PFSK-1 (cell line): ENCODE results near the gene ANKRD12.

ENCODE experiments used
- FOXP2 ChIP-seq: optimal IDR thresholded peaks from 2 replicates; pipeline ENCODE3; 2011; ENCODE audit warnings: borderline replicate concordance, control low read depth, inconsistent platforms; ENCODE audit not compliant: insufficient read depth; ENCODE audit errors: extremely low read length, extremely low read depth
- POLR2AphosphoS5 ChIP-seq: IDR thresholded peaks from 2 replicates; pipeline ENCODE4 v1.6.1; 2012; ENCODE audit warnings: low read depth, mild to moderate bottlenecking, control low read depth, low read length, moderate library complexity
- SIN3A ChIP-seq: IDR thresholded peaks from 2 replicates; pipeline ENCODE4 v1.6.1; 2012; ENCODE audit warnings: mild to moderate bottlenecking, low read length, moderate library complexity, borderline replicate concordance; ENCODE audit not compliant: insufficient read depth
- TAF1 ChIP-seq: IDR thresholded peaks from 2 replicates; pipeline ENCODE4 v1.6.1; 2012; ENCODE audit warnings: low read length, control low read depth, borderline replicate concordance; ENCODE audit not compliant: insufficient read depth
- TF ChIP-seq, protein P1 (sequence below), 2 experiments: IDR thresholded peaks; 2 replicates each; pipeline versions ENCODE4 v1.6.1 to v1.8.0; 2011 to 2012; ENCODE audit warnings: low read depth in 2 of 2, low read length in 2 of 2, control low read depth in 1 of 2, inconsistent platforms in 1 of 2, mild to moderate bottlenecking in 1 of 2, moderate library complexity in 1 of 2; ENCODE audit not compliant: insufficient read depth in 1 of 2

The ANKRD12 gene

DNA sequence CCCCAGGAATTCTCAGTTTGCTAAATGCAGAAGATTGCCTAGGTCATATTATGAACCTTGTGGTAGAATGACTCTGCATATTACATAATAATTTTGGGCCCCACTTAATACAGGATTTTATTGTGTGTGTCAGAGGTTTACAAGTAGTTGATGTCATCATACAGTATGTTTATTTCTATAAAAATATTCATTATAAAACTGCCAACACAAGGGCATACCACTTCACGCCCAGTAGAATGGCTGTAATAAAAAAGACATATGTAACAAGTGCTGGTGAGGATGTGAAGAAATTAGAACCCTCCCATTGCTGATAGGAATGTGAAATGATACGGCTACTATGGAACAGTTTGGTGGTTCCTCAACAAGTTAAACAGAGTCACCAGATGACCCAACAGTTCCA, 136.6 kb downstream of the ANKRD12 start:
- TF ChIP-seq FOXP2 (no peak), SIN3A (no peak), TAF1 (no peak), POLR2AphosphoS5 (no peak)
- TF ChIP-seq, protein P1, sequence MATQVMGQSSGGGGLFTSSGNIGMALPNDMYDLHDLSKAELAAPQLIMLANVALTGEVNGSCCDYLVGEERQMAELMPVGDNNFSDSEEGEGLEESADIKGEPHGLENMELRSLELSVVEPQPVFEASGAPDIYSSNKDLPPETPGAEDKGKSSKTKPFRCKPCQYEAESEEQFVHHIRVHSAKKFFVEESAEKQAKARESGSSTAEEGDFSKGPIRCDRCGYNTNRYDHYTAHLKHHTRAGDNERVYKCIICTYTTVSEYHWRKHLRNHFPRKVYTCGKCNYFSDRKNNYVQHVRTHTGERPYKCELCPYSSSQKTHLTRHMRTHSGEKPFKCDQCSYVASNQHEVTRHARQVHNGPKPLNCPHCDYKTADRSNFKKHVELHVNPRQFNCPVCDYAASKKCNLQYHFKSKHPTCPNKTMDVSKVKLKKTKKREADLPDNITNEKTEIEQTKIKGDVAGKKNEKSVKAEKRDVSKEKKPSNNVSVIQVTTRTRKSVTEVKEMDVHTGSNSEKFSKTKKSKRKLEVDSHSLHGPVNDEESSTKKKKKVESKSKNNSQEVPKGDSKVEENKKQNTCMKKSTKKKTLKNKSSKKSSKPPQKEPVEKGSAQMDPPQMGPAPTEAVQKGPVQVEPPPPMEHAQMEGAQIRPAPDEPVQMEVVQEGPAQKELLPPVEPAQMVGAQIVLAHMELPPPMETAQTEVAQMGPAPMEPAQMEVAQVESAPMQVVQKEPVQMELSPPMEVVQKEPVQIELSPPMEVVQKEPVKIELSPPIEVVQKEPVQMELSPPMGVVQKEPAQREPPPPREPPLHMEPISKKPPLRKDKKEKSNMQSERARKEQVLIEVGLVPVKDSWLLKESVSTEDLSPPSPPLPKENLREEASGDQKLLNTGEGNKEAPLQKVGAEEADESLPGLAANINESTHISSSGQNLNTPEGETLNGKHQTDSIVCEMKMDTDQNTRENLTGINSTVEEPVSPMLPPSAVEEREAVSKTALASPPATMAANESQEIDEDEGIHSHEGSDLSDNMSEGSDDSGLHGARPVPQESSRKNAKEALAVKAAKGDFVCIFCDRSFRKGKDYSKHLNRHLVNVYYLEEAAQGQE (IDR thresholded peaks at IDR 0.05; ENCODE audit: insufficient read depth in 1 of 2, low read depth in 2 of 2, low read length in 2 of 2), result no peak

GRCh38 chr18:9275890-9276289, 139.3 kb downstream of the ANKRD12 start:
- TF ChIP-seq FOXP2 (no peak), POLR2AphosphoS5 (no peak), TAF1 (no peak)

- TF ChIP-seq SIN3A (no peak), FOXP2 (no peak), TAF1 (no peak), POLR2AphosphoS5 (no peak)
- TF ChIP-seq, protein P1 (IDR thresholded peaks at IDR 0.05; ENCODE audit: insufficient read depth in 1 of 2, low read depth in 2 of 2, low read length in 2 of 2), result no peak
These were observed 141.4 kb downstream of the ANKRD12 start for GRCh38 chr18:9278028-9278427.

DNA sequence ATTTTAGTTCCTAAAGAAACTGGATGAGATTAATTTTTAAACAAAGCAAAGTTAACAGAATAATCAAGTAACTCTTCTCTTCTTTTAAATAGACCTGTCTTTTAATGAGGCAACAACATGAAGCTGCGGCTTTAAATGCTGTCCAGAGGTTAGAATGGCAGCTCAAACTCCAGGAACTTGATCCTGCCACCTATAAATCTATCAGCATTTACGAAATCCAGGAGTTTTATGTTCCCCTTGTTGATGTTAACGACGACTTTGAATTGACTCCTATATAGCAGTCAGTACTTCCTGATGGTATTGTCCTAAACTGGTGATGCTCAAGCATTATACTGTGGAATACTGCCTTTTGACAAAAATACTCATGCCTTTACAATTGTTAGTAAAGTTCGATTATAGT, 144.3 kb downstream of the ANKRD12 start:
- TF ChIP-seq, protein P1 (IDR thresholded peaks at IDR 0.05; ENCODE audit: insufficient read depth in 1 of 2, low read depth in 2 of 2, low read length in 2 of 2), result no peak
- TF ChIP-seq POLR2AphosphoS5 (no peak), FOXP2 (no peak), TAF1 (no peak), SIN3A (no peak)

- TF ChIP-seq POLR2AphosphoS5 (no peak), FOXP2 (no peak), SIN3A (no peak), TAF1 (no peak)
- TF ChIP-seq, protein P1 (IDR thresholded peaks at IDR 0.05; ENCODE audit: insufficient read depth in 1 of 2, low read depth in 2 of 2, low read length in 2 of 2), result no peak
These were observed 145.2 kb downstream of the ANKRD12 start for GRCh38 chr18:9281780-9282179.
